ENCODE results near the gene IER5. TPM values are rescaled to one million over a fixed set of nuclear protein-coding genes. Genes with fewer than 3 reads are reported as not detected.

Gene IER5
- polyA plus RNA-seq, 1 of the 3 experiments (the other 2 are of a cell fraction): 52.9 TPM

- POLR2A ChIA-PET: no interaction called here
- CTCF ChIA-PET: no interaction called here
Observed at GRCh38 chr1:181120924-181121323, 32.4 kb downstream of the IER5 start.

GRCh38 chr1:181121498-181121897, 33.0 kb downstream of the IER5 start:
- DNase-seq: no peak
- H3K4me1 ChIP-seq (ENCODE audit: control insufficient read depth in 1 of 2, insufficient read depth in 2 of 2, low read depth in 1 of 2, low read length in 1 of 2): peaks cover 0 to 12% of the 10 kb centered on the region in 2 experiments; a peak in 1 of 4 replicates
- POLR2A ChIA-PET: no interaction called here

More at GRCh38 chr1:181120924-181121323, 32.4 kb downstream of the IER5 start:
- peaks cover 0 to 12% of the 10 kb centered on the region in 2 experiments; a peak in 1 of 4 replicates for H3K4me1 ChIP-seq (ENCODE audit: control insufficient read depth in 1 of 2, insufficient read depth in 2 of 2, low read depth in 1 of 2, low read length in 1 of 2)
- no peaks in the 10 kb centered on the region for H3K79me2 ChIP-seq (ENCODE audit: insufficient read depth)
- WGBS (ENCODE audit: low lambda C conversion rate): 57% methylated on average over 2 of the region's 2 CpGs
- no peaks in the 10 kb centered on the region for H3K27me3 ChIP-seq (ENCODE audit: insufficient read depth)
- H3K27ac ChIP-seq (ENCODE audit: low read depth in 2 of 2, low read length in 1 of 2): no peak overlapping the region
- no peaks in the 10 kb centered on the region for H3K36me3 ChIP-seq (replicated peaks in 1 of 2; ENCODE audit: control insufficient read depth in 1 of 2, insufficient read depth in 2 of 2, low read length in 1 of 2)
- no peaks in the 10 kb centered on the region for H4K20me1 ChIP-seq (ENCODE audit: insufficient read depth)
- no peak overlapping the region for H2AFZ ChIP-seq (ENCODE audit: low read depth)
- H3K9me3 ChIP-seq: no peaks in the 10 kb centered on the region
- TF ChIP-seq SIN3A (IDR thresholded peaks at IDR 0.05; ENCODE audit: borderline replicate concordance, low read depth, low read length): no peak
- no peak for TF ChIP-seq RXRA (IDR thresholded peaks at IDR 0.05; ENCODE audit: borderline replicate concordance, low read depth)
- no peak for TF ChIP-seq JUND (IDR thresholded peaks at IDR 0.05)
- TF ChIP-seq GABPA (IDR thresholded peaks at IDR 0.05; ENCODE audit: low read depth): no peak
- no peak overlapping the region for H3K9ac ChIP-seq
- H3K4me2 ChIP-seq: no peak overlapping the region
- H3K4me3 ChIP-seq (ENCODE audit: low read depth in 2 of 2, low read length in 1 of 2): no peak overlapping the region
- DNase-seq: no peak
- H3F3A ChIP-seq (replicated peaks; ENCODE audit: insufficient read depth): no peaks in the 10 kb centered on the region
- no peaks in the 10 kb centered on the region for H3K9me2 ChIP-seq

More at GRCh38 chr1:181121498-181121897, 33.0 kb downstream of the IER5 start:
- Histone ChIP-seq H3K27ac (ENCODE audit: low read depth in 2 of 2, low read length in 1 of 2) (no peak overlapping the region), H3K79me2 (ENCODE audit: insufficient read depth) (no peaks in the 10 kb centered on the region), H3K9me3 (no peaks in the 10 kb centered on the region), H3K27me3 (ENCODE audit: insufficient read depth) (no peaks in the 10 kb centered on the region), H4K20me1 (ENCODE audit: insufficient read depth) (no peaks in the 10 kb centered on the region), H3K9me2 (no peaks in the 10 kb centered on the region), H3K36me3 (replicated peaks in 1 of 2; ENCODE audit: control insufficient read depth in 1 of 2, insufficient read depth in 2 of 2, low read length in 1 of 2) (no peaks in the 10 kb centered on the region), H3K4me3 (ENCODE audit: low read depth in 2 of 2, low read length in 1 of 2) (no peak overlapping the region), H2AFZ (ENCODE audit: low read depth) (no peak overlapping the region), H3K9ac (no peak overlapping the region), H3K4me2 (no peak overlapping the region), H3F3A (replicated peaks; ENCODE audit: insufficient read depth) (no peaks in the 10 kb centered on the region)
- 86% methylated on average over 5 of the region's 5 CpGs for WGBS (ENCODE audit: low lambda C conversion rate)
- CTCF ChIA-PET: no interaction called here
- no peak for TF ChIP-seq CTCF (IDR thresholded peaks at IDR 0.05)
- TF ChIP-seq EP300 (IDR thresholded peaks at IDR 0.05; ENCODE audit: borderline replicate concordance in 1 of 2, low read depth in 1 of 2, low read length in 1 of 2): no peak
- no peak for TF ChIP-seq CHD2 (IDR thresholded peaks at IDR 0.05; ENCODE audit: low read length, partially characterized antibody)
- no peak for TF ChIP-seq RAD21 (IDR thresholded peaks at IDR 0.05; ENCODE audit: low read length)
- no peak for TF ChIP-seq PBX3 (IDR thresholded peaks at IDR 0.05)
- TF ChIP-seq MAX (IDR thresholded peaks at IDR 0.05; ENCODE audit: low read depth): no peak
- TF ChIP-seq JUND (IDR thresholded peaks at IDR 0.05): no peak
